Natural killer cell (primary cell): ENCODE measurements around the gene MTMR12. TPM values are rescaled to one million over a fixed set of nuclear protein-coding genes. Genes with fewer than 3 reads are reported as not detected.
"Not testable (repeated sequence)": the region's sequence is repeated elsewhere in the genome, so short reads cannot be mapped to it uniquely, and the experiment has no call there.

Experiments
- ATAC-seq, 3 donors: fragments of 150-1000 bp in 2 of 3; fragments of 200-7000 bp in 1 of 3; cut with Tn5 transposase; 1 replicate in 1 of 3; 2 replicates in 2 of 3; pipeline ENCODE4 v1.10.0; 2021; ENCODE audit warnings: mild to moderate bottlenecking in 2 of 3, moderate library complexity in 2 of 3
- DNase-seq, 2 donors: peaks; one replicate each; pipeline versions ENCODE4 v3.0.0 to v3.0.0-alpha.2; 2013 to 2021; ENCODE audit warnings: mixed read lengths in 1 of 2
- H3K27ac ChIP-seq: one replicate; pipeline ENCODE4 v1.5.1; 2013; ENCODE audit warnings: mild to moderate bottlenecking, low read length
- H3K27me3 ChIP-seq: one replicate; pipeline ENCODE4 v1.6.1; 2013; ENCODE audit warnings: low read length; ENCODE audit not compliant: control insufficient read depth, insufficient read depth
- H3K36me3 ChIP-seq: one replicate; pipeline ENCODE4 v1.6.1; 2013; ENCODE audit warnings: low read length; ENCODE audit not compliant: control insufficient read depth, insufficient read depth
- H3K4me1 ChIP-seq: one replicate; pipeline ENCODE4 v1.6.1; 2013; ENCODE audit warnings: low read length; ENCODE audit not compliant: control insufficient read depth, insufficient read depth
- H3K4me3 ChIP-seq: one replicate; pipeline ENCODE4 v1.5.1; 2013; ENCODE audit warnings: low read length
- H3K9me3 ChIP-seq: one replicate; pipeline ENCODE4 v1.6.1; 2013; ENCODE audit warnings: low read length; ENCODE audit not compliant: control insufficient read depth, insufficient read depth
- H3K27ac Mint-ChIP-seq, 2 donors: one replicate each; pipeline ENCODE4 v1.8.0; 2022; ENCODE audit warnings: mild to moderate bottlenecking in 2 of 2, mixed read lengths in 2 of 2, moderate library complexity in 1 of 2
- H3K27me3 Mint-ChIP-seq, 2 donors: one replicate each; pipeline ENCODE4 v1.8.0; 2022; ENCODE audit warnings: low read depth in 2 of 2, mixed read lengths in 2 of 2
- H3K36me3 Mint-ChIP-seq: one replicate; pipeline ENCODE4 v1.8.0; 2022; ENCODE audit warnings: mixed read lengths
- H3K4me1 Mint-ChIP-seq, 2 donors: one replicate each; pipeline ENCODE4 v1.8.0; 2022; ENCODE audit warnings: mixed read lengths in 2 of 2
- H3K4me3 Mint-ChIP-seq: one replicate; pipeline ENCODE4 v1.8.0; 2022; ENCODE audit warnings: mild to moderate bottlenecking, moderate library complexity, mixed read lengths
- H3K9me3 Mint-ChIP-seq, 2 donors: one replicate each; pipeline ENCODE4 v1.8.0; 2022; ENCODE audit warnings: mixed read lengths in 2 of 2
- WGBS: methylation state at CpG from one replicate; pipeline ENCODE4 v1.1.7; 2013; ENCODE audit warnings: missing lambda C conversion rate; ENCODE audit not compliant: insufficient coverage; 5-methylcytosine and 5-hydroxymethylcytosine counted together
- intact Hi-C: fragments of 100-400 bp; cut with micrococcal nuclease; formaldehyde crosslinking; loops from one replicate; pipeline ENCODE4 v1.14.2; 2022
- total RNA-seq, 4 donors: library from RNA; stranded (reverse); fragments of 120-200 nt in 1 of 4; gene quantifications; one replicate each; pipeline versions ENCODE4 v1.2.3 to v1.2.4, GENCODE V29; 2013 to 2022
- TF ChIP-seq, protein P1 (sequence below): fragments of 200-600 bp; IDR thresholded peaks from one replicate; pipeline ENCODE4 v1.8.0; 2022; ENCODE audit warnings: antibody characterized with exemption

Gene MTMR12
- total RNA-seq, 3 donors from 2014 or later (not counting 1 experiment from before 2014, with no cell fraction given), result 36.9 to 47.7 (median 39.8) TPM

DNA sequence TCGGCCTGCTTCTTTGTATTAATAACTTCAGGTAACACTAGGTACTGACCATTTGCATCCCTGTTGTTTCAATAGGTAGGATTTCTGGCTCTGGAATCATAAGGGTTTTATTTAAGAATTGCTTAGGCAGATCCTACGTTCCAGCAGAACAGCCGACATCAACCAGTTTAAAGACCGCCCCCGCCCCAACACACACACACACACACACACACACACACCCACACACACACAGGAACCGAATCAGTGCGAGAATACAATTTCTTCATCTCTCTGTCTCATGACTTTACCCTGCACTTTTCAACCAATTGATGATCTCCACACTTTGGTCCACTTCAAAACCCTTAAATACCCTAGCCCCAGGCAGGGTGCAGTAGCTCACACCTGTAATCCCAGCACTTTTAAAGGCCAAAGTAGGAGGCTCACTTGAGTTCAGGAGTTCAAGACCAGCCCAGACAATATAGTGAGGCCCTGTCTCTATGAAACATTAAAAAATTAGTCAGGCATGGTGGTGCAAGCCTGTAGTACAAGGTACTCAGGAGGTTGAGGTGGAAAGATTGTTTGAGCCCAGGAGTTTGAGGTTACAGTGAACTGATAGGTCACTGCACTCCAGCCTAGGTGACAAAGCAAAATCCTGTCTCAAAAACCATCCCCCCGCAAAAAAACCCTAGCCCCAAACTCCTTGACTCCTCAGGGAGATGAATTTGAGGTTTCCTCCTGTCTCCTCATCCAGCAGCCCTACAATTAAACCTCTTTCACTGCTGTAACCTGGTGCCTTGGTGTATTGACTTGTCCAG is 2.7 kb upstream of the MTMR12 start:
- no peak overlapping the region for H3K27ac ChIP-seq
- Mint-ChIP-seq H3K27ac (peak overlapping the region in 1 of 2 donors; percentile 69), H3K36me3 (no peaks in the 10 kb centered on the region), H3K4me3 (peak overlapping the region; percentile 73), H3K27me3 (no peaks in the 10 kb centered on the region), H3K9me3 (no peaks in the 10 kb centered on the region), H3K4me1 (peaks cover 16% of the 10 kb centered on the region in 2 donors)
- no peaks in the 10 kb centered on the region for H3K27me3 ChIP-seq
- TF ChIP-seq, protein P1, sequence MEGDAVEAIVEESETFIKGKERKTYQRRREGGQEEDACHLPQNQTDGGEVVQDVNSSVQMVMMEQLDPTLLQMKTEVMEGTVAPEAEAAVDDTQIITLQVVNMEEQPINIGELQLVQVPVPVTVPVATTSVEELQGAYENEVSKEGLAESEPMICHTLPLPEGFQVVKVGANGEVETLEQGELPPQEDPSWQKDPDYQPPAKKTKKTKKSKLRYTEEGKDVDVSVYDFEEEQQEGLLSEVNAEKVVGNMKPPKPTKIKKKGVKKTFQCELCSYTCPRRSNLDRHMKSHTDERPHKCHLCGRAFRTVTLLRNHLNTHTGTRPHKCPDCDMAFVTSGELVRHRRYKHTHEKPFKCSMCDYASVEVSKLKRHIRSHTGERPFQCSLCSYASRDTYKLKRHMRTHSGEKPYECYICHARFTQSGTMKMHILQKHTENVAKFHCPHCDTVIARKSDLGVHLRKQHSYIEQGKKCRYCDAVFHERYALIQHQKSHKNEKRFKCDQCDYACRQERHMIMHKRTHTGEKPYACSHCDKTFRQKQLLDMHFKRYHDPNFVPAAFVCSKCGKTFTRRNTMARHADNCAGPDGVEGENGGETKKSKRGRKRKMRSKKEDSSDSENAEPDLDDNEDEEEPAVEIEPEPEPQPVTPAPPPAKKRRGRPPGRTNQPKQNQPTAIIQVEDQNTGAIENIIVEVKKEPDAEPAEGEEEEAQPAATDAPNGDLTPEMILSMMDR, result no peak
- H3K4me1 ChIP-seq, result peaks cover 21% of the 10 kb centered on the region
- ATAC-seq (no peak), DNase-seq (no peak)
- no peaks in the 10 kb centered on the region for H3K9me3 ChIP-seq
- H3K36me3 ChIP-seq, result no peaks in the 10 kb centered on the region
- intact Hi-C loops, result no loop called here
- WGBS, result 96% methylated on average over 7 of the region's 8 CpGs
- no peak overlapping the region for H3K4me3 ChIP-seq

DNA sequence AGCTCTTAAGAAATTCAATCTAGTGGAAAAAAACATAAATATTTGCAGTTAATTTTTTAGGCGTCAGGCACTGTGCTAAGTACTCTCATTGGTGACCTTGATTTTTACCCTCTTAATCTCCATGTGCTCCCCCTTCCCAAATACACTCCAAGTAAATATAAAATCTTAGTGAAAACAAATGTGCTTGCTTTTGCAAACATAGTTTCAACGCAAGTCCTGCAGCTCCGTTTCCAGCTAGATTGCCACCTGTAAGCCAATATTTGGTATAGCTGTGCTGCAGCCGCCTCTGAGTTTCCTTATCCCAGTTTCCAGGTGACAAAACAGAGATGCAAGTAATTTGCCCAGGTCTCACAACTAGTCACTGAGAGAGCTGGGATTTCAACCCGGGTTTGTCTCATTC is 1.9 kb upstream of the MTMR12 start:
- TF ChIP-seq, protein P1, result no peak
- H3K9me3 ChIP-seq, result no peaks in the 10 kb centered on the region
- no peak overlapping the region for H3K4me3 ChIP-seq
- no peaks in the 10 kb centered on the region for H3K36me3 ChIP-seq
- no peaks in the 10 kb centered on the region for H3K27me3 ChIP-seq
- H3K27ac Mint-ChIP-seq, result peak overlapping the region; percentile 27 to 69
- no peaks in the 10 kb centered on the region for H3K27me3 Mint-ChIP-seq
- ATAC-seq, result no peak
- no peaks in the 10 kb centered on the region for H3K36me3 Mint-ChIP-seq
- H3K9me3 Mint-ChIP-seq, result no peaks in the 10 kb centered on the region
- H3K4me1 ChIP-seq, result peaks cover 26% of the 10 kb centered on the region
- intact Hi-C loops, result loop anchor here (5.0 kb wide), 1 partner anchor 273 kb away; the partner anchor contains the start of gene SUB1
- no peak for DNase-seq
- H3K4me1 Mint-ChIP-seq, result peaks cover 24% of the 10 kb centered on the region in 2 donors
- H3K4me3 Mint-ChIP-seq, result peak overlapping the region; percentile 73
- WGBS, result 98% methylated on average over 4 of the region's 5 CpGs
- no peak overlapping the region for H3K27ac ChIP-seq

DNA sequence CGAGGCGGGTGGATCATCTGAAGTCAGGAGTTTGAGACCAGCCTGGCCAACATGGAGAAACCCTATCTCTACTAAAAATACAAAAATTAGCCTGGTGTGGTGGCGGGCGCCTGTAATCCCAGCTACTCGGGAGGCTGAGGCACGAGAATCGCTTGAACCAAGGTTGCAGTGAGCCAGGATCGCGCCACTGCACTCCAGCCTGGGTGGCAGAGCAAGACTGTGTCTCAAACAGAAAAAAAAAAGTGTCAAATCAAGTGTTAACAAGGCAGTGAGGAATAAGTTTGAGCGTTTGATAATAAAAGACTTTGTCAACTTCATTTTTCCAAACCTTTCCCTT is 1.4 kb upstream of the MTMR12 start:
- not testable (repeated sequence) for DNase-seq, H3K4me3 ChIP-seq, H3K9me3 Mint-ChIP-seq, H3K36me3 ChIP-seq, H3K9me3 ChIP-seq, H3K36me3 Mint-ChIP-seq, H3K27me3 ChIP-seq, H3K27ac ChIP-seq, ATAC-seq, H3K27me3 Mint-ChIP-seq
- Mint-ChIP-seq H3K4me3 (peak overlapping the region; percentile 73), H3K4me1 (peaks cover 29% of the 10 kb centered on the region in 2 donors), H3K27ac (peak overlapping the region; percentile 27 to 69)
- intact Hi-C loops, result loop anchor here (5.0 kb wide), 1 partner anchor 273 kb away; the partner anchor contains the start of gene SUB1
- 97% methylated on average over 9 of the region's 10 CpGs for WGBS
- H3K4me1 ChIP-seq, result peaks cover 26% of the 10 kb centered on the region

DNA sequence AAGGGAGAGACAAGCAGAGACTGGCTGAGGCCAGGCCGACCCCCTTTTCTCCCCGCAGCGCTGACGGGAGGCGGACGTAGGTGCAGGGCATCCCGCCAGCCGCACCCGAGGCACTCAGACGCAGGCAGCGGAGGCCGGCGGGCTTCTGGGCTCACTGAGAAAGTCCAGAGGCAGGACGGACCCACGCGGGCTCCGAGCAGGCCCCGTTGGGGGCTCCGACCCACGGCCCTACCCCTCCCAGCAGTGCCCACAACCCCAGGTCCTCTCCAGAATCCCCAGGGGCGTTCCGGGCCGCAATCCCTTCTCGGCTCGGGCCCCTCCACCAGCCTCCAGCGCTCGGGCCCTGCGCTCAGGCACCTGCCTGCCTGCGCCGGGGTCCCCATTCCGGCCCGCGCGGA is 543 bp downstream of the MTMR12 start:
- Mint-ChIP-seq H3K4me3 (peak overlapping the region; percentile 91), H3K36me3 (no peaks in the 10 kb centered on the region), H3K4me1 (peaks cover 48 to 49% of the 10 kb centered on the region in 2 donors), H3K27me3 (no peaks in the 10 kb centered on the region), H3K27ac (peak overlapping the region; percentile 89 to 95), H3K9me3 (no peaks in the 10 kb centered on the region)
- no peaks in the 10 kb centered on the region for H3K27me3 ChIP-seq
- no peaks in the 10 kb centered on the region for H3K9me3 ChIP-seq
- intact Hi-C loops, result loop anchor here (1.0 to 5.0 kb wide), 3 partner anchors 29 to 275 kb away; partner anchors contain the start of gene SUB1
- H3K4me1 ChIP-seq, result peaks cover 33% of the 10 kb centered on the region
- peak overlapping the region; percentile 73 for H3K4me3 ChIP-seq
- 0% methylated on average over 34 of the region's 34 CpGs for WGBS
- peak; percentile 1 to 18 (median 8) for ATAC-seq
- H3K36me3 ChIP-seq, result no peaks in the 10 kb centered on the region
- DNase-seq, result peak; percentile 49 to 61
- TF ChIP-seq, protein P1, result no peak
- H3K27ac ChIP-seq, result peak overlapping the region; percentile 80
